DMS 273 (cell line): ENCODE results near the gene MTA1.

Experiments
- DNase-seq: peaks from one replicate; lab custom pipeline; 2025; ENCODE audit not compliant: unreplicated experiment; lab: John Stamatoyannopoulos, UW

Gene MTA1

DNA sequence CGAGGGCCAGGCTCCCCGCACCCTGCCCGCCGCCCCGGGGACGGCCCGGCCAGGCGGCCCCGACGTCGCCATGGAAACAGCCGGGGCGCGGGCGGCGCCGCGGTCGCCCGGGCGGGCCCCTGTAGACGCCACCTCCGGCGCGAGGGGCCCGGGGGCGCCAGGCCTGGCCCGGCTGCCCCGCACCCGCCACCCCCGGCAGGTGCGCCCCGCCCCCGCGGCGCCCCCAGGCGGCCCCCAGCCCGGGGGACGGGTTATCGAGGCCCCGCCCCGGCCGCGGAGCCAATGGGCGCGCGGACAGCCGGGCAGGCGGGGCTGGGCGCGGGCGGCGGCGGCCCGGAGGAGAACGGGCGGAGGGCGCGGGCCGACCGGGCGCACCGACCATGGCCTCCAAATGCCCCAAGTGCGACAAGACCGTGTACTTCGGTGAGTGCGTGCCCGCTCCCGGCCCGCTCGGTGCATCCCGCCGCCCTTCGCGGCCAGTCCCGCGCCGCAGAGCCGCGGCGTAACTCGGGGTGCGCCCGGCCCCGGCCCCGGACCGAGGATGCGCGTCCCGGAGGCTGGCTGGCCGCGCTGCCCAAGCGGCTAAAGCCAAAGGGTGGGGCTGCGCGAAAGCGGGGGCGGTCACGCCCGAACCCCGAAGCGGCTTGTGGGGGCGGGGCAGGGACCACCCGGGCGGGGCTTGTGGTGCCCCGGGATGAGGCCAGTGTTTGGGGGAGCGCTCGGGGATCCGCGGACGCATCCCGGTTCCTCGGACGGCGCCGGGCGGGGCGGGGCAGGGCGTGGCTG is 55.0 kb downstream of the MTA1 start, which contains the start of gene CRIP2:
TSS of gene CRIP2 (plus strand) at position 339 of the 786 bp plus-strand sequence. CDS start at position 381, 42 bp downstream.
- peak; percentile 87 for DNase-seq

DNA sequence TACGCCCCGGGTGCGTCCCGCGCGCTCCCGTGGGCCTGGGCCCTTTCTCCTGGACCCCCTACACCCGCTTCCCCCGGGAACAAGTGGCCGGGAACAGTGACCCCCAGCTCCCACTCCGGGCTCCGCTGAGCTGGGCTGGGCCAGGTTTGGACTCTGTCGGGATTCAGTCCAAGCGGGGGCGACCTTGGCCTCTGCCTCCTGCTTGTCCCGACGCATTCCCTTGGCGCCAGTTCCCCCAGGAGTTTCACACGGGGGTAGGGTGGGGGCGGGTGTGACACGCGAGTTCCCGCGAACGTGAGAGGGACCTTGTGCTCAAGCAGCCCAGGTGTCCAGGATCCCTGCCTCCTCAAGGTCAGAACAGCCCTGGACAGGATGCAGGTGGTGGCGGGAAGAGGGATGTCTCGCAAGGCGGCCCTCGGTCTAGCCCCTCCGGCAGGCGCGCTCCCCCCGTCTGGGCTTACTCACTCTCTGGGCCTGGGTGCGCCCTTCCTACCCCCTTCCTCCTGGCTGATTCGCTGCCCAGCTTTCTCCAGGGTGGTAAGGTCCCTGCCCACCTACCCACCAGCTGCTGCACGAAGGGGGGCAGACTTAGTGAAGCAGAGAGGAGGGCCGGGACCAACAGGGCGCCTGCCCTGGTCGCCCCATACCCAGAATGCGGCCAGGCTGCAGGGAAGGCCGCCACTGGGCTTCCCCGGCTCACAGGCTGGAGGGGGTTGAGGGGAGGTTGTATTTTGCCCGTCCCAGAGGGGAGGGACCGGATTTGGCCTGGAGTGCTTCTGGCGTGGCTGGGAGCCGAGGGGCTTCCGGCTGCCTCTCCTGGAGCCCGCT is 55.9 kb downstream of the MTA1 start:
- no peak for DNase-seq

DNA sequence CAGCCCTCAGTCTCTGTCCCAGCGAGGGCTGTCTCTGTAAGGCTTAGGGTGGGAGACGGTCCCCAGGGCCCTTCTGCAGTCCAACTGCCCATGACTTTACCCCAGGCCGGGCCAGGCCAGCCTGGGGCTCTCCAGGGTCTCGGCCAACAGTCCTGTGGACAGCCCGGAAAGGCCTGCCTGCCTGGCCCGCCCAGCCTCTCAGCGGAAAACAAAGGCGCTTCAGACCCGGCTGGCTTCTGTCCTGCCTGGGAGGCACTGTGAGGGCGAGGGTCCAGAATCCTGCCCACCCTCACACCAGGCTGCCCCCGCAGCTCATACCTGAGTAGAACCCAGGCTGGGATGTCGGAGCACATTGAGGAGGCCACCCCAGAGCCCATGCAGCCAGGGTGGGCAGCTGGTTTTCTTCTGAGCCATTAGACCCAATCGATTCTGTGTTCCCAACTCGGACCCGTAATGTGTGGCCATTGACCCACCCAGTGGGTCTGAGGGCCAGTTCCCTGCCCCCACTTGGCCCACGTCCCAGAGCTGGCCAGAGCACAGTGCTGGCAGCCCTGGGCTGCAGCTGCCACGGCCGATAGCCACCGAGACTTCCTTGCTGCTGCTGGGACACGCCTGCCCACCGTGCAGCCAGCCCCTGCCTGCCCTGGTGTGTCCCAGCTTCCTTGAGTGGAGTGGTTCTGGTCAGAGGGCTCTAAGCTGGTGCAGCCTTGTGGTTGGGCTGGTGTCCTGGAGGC is 56.6 kb downstream of the MTA1 start:
- no peak for DNase-seq

DNA sequence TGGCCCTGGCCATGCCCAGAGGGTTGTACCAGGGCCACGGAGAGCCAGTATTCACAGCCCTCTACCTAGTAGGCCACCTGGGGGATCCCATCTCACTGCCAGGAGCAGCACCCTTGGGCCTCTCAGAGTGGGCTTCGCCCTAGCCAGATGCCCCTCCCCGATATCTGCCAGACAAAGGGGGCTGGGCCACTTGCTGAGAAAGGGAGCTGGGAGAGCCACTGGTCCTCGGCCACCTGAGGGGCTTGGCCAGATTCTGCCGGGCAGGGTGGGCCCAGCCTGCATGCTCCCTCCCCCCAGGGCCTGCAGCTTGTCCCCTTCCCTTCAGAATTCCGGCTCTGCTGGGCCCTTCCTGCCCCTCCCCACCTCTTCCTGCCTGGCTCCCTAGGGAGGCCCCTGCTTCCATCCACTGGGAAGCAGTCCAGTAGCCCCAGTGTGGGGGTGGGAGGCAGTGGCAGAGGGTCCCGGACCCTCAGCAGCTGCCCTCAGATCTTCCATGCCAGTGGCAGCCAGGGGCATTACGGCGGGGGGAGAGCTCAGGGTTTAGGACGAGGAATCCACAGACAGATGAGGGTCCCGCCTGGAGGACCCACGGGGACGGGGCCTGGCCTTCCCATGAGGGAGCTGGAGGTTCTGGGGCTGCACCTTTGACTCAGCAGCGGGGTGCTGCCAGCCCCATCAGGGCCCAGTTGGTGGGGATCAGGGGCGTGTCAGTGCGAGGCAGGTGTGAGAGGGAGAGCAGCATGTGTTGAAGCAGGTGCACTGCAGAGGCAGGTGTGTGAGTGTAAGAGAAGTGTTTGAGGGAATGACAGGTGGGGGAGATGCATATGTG is 57.4 kb downstream of the MTA1 start:
- no peak for DNase-seq

DNA sequence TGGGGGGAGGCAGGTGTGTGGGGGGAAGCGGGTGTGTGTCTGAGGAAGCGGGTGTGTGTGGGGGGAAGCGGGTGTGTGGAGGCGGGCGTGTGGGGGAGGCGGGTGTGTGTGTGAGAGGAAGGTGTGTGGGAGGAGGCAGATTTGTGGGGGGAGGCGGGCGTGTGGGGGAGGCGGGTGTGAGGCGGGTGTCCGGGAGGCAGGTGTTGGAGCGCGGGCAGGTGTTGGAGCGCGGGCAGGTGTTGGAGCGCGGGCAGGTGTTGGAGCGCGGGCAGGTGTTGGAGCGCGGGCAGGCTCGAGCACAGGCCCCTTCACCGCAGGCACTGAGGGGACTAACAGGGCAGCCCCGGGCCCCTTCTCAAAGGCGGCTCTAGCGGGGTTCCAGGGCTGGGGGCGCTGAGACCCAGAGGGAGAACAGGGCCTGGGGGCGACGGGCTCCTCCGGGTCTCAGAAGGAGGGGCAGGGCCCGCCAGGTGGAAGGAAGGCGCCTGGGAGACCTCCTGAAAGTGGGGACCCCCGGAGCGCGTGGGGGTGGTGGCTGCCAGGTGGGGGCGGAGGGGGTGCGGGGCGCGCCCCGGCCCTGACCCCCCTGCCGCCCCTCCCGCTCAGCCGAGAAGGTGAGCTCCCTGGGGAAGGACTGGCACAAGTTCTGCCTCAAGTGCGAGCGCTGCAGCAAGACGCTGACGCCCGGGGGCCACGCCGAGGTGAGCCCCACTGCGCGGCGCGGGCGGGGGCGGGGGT is 58.2 kb downstream of the MTA1 start:
- no peak for DNase-seq

DNA sequence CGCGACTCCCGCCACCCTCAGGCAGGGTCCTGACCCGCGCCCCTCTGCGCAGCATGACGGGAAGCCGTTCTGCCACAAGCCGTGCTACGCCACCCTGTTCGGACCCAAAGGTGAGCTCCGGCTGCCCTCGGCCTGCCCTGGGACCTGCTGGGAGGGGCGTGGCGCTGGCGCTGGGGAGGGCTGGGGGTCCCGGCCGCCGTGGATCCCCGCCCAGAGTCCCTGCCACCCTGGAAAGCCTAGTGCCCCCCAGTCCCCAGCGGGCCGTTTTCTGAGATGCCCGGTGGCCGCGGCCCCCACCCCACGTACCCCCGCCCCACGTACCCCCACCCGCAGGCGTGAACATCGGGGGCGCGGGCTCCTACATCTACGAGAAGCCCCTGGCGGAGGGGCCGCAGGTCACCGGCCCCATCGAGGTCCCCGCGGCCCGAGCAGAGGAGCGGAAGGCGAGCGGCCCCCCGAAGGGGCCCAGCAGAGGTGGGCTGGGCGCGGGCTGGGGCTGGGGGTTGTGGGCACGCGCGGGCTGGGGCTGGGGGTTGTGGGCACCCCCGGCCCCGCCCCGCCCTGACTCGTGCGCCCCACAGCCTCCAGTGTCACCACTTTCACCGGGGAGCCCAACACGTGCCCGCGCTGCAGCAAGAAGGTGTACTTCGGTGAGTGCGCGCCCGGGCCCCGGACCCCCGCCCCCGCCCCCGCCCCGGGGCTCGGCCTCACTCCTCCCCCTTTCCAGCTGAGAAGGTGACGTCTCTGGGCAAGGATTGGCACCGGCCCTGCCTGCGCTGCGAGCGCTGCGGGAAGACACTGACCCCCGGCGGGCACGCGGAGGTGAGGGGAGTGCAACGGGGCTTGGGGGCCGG is 59.0 kb downstream of the MTA1 start:
- no peak for DNase-seq

DNA sequence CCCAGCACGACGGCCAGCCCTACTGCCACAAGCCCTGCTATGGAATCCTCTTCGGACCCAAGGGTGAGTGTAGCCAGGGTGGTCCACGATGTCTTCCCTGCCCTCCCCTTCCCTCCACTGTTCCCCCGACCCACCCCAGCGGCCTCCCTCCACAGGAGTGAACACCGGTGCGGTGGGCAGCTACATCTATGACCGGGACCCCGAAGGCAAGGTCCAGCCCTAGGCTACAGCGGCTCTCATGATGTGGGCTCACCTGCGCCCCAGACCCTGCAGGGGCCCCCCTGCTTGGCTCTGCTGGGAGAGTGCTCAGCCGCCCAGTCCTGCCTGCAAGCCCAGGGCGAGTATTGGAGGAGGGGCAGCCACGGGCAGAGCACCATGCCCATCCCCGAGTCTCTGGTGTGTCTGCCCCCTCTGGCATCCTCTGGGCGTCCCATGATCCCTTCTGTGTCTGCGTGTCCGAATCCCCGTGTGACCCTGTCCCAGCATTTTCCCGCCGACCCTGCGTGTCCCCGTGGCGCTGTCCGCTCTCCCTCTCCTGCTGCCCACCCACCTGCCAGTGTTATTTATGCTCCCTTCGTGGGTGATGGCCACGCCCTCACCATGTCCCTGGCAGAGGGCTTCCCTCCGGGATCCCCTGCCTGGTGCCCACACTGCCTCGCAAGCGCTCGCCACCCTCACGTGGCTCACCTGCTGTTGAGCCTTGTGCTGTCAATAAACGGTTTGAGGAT is 60.0 kb downstream of the MTA1 start:
- peak; percentile 46 for DNase-seq

DNA sequence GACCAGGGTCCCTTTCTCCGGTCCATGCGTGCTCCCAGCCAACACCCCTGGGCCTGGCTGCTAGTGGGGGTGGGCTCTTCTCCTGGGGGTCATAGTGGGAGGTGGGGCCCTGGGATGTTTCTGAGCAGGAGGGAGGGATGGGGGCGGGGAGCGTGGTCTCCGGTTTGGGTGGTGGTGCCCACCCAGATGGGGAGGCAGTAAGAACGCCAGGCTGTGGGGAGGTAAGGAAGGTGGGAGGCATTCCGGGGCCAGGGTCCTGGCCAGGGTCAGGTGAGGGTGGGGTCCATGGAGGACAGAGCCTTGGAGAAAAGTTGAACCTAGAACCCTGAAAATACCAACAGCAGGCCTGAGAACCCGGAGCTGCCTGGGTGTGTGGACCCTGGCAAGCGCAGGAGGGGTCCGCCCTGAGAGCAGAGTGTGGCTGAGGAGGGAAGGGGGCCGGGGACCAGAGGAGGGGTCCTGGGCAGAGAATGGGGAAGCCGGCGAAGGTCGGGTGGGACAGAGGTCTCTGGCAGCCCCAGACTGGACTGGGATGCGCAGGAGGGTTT is 60.6 kb downstream of the MTA1 start:
- DNase-seq, result no peak

DNA sequence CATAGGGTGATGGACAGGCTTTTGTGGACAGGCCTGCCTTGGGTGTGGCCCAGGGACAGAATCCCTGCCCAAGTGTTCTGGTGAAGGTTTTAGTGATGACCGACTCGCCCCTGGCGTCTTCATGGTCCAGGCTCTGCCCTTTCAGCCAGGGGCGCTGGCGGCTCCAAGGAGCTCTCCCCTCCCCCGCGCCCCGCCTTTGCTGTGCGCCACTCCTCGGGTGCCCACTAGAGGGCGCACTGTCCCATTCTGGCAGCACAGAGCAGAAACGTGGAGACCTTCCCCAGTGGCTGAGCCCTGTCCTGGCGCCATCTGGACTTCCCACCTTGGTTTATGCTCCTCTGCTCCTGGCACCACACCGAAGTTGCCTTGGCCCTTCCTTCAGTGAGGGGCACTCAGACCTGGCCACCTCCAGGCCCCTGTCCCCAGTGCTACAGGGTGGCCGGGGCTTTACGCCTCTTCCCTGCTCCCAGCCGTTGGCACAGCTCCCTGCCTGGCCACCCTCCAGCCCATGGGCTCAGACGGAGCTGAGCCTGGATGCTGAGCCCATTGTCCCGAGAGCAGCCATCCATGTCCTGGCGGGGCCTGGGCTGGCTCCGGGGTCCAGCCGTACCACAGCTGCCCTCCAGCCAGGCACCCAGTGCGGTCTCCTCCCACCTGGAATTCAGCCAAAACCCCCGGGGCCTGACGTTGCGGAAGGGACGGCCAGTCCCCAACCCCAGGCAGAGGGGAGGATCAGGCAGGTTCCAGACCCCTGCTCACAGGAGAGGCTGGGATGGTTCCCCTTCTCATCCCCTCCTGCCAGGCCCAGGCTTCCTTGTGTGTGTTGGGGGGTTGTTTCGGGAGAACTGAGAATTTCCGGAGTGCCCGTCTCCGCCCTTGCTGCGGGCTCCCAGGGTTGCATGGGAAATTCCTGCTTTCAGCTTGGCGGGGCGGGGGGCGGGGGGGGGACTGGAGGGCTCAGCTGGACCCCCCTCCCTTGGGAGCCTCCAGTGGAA is 61.5 kb downstream of the MTA1 start:
- DNase-seq, result peak; percentile 94

DNA sequence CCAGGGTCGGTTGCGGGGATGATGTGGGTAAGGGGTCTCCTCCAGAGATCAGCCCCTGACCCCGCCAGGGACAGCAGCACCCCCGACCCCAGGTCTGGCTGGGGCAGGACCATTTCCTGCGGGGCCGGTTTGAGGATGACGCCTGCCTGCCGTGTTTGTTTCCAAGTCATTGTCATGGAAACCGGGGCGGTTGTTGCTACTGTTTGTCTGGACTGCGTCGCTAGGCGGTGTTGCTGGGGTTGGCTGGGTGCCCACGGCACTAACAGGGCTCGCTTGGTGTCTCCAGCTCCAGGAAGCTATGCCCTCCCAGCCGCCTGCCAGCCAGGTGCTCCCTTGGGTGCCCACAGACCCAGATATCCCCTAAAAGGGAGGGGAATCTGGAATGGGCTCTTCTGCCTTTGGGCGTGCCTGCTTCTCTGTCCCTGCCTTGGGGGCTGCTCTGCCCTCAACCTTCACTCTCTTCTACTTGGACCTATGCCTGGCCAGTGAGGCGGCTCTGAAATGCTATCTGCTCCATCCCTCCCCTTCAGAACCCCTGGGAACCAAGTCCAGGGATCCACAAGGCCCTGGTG is 62.3 kb downstream of the MTA1 start:
- peak; percentile 95 for DNase-seq

DNA sequence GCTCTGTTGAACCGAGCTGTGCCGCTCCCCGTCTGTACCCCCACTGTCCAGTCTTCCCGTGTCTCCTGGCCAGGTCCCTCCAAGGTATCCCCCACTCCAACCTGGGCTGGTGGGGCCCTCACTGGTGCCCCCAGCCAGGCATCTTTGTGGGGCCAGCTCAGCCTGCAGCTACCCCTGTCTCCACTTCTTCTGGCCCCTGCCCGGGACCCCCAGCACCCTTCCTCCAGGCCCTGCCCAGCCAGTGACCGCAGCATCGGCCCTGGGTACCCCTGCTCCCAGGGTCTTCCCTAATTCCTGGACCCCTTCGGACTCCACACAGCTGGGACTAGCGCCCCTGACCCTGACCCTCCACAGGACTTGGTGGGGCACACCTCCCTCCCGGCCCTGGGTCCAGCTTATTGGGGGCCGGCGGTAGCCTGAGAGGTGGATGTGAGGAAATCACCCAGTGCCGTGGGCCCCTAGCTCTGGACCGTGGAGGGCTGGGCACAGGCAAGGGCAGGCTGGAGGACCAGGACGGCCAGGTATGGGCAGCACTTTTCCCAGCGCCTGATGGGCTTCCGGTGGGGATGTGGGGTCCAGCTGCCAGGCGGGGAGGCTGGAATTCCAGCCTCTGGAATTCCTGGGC is 63.0 kb downstream of the MTA1 start:
- no peak for DNase-seq

DNA sequence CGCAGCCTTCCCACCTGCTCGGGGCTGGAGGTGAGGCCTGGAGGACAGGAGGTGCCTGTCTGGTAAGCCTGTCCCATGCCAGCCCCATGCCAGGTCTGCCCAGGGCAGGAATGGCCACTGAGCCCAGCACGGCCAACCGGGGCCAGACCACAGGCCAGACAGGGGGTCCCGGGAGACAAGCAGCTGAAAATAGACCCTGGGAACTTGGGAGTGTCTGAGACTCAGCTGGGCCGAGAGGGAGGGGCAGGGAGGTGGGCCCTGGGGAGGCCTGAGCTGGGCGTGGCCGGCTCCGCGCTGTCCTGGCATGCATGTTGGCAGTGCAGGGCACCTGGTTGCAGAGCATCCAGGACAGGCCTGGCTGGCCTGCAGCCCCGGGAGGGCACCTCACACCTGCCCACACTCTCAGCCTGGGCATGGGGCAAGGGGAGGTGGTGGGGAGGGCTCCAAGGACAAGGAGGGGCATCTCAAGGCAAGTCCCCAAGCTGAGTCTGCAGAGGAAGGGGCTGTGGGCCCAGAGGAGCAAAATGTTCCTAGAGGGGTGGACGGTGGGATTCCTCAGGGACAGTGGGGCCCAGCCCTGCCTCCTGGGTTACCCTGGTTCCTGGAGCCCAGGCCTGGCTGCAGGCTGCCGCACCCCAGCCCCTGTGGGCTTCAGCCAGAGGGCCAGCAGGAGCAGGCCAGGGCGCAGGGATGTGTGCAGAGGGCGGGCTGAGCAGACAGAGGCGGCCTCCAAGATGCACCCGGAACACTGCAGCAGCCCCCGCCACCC is 63.9 kb downstream of the MTA1 start:
- no peak for DNase-seq

DNA sequence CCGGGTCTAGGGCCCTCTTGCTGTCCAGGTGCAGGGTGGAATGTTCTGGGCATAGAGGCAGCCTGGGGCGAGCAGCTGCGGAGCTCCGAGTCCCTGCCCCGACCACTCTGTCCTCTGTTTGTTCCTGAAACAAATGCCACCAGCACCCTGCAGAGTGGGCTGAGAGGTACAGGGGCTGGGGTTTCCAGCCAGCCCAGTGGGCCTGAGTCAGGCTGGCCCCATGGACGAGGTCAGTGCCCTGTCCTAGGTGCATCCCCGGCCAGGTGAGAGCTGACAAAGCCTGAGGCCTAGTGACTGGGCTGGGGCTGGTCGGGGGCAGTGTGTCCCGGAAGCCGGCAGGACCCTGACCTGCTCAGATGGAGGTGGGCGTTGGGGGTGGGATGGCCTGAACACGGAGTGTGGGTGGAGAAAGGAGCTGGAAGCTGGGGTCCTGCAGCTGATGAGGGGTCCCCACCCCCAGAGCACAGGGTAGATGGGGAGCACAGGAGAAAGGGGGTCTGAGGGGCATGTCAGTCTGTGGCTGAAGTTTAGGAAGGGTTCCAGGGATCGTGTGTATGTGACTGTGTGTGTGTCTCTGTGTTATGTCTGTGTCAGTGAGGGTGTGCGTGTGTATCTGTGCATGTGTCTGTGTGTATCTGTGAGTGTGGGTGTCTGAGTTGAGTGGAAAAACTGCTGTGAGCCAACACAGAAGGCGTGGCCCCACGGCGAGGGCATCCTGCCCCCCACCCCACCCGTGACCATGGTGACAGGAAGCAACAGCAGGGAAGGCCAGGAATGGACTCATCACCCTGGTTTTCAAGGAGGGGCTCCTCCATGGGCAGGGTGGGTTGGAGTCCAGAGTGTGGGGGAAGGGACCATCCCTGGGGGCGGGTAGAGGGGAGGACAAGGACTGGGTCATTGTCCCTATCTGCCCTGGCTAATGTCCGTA is 64.7 kb downstream of the MTA1 start:
- no peak for DNase-seq

DNA sequence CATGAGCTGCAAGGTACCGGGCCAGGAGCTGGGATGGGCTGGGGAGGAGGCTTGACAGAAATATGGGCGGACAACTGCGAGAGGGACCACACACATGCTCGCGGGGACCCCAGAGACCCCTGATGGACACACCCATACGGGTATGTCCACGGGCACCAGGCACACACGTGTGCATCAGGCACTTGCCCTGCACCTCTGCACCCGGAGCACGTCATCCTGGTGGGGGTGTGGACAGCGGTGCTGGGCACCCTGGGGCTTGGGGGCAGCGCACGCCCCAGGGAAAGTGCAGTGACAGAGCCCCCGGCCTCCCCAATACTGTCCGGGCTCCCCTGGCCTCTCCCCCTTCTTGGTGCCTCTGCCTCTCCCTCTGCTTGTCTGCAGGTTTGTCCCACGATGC is 65.4 kb downstream of the MTA1 start:
- no peak for DNase-seq
